PFSK-1 (cell line): ENCODE measurements around the gene FAM78B.

Source experiments
- FOXP2 ChIP-seq: optimal IDR thresholded peaks from 2 replicates; pipeline ENCODE3; 2011; ENCODE audit warnings: borderline replicate concordance, control low read depth, inconsistent platforms; ENCODE audit not compliant: insufficient read depth; ENCODE audit errors: extremely low read length, extremely low read depth
- POLR2AphosphoS5 ChIP-seq: IDR thresholded peaks from 2 replicates; pipeline ENCODE4 v1.6.1; 2012; ENCODE audit warnings: low read depth, mild to moderate bottlenecking, control low read depth, low read length, moderate library complexity
- REST ChIP-seq, 2 experiments: IDR thresholded peaks; 2 replicates each; pipeline versions ENCODE4 v1.6.1 to v1.8.0; 2011 to 2012; ENCODE audit warnings: low read depth in 2 of 2, low read length in 2 of 2, control low read depth in 1 of 2, inconsistent platforms in 1 of 2, mild to moderate bottlenecking in 1 of 2, moderate library complexity in 1 of 2; ENCODE audit not compliant: insufficient read depth in 1 of 2
- SIN3A ChIP-seq: IDR thresholded peaks from 2 replicates; pipeline ENCODE4 v1.6.1; 2012; ENCODE audit warnings: mild to moderate bottlenecking, low read length, moderate library complexity, borderline replicate concordance; ENCODE audit not compliant: insufficient read depth
- TAF1 ChIP-seq: IDR thresholded peaks from 2 replicates; pipeline ENCODE4 v1.6.1; 2012; ENCODE audit warnings: low read length, control low read depth, borderline replicate concordance; ENCODE audit not compliant: insufficient read depth

Gene FAM78B

DNA sequence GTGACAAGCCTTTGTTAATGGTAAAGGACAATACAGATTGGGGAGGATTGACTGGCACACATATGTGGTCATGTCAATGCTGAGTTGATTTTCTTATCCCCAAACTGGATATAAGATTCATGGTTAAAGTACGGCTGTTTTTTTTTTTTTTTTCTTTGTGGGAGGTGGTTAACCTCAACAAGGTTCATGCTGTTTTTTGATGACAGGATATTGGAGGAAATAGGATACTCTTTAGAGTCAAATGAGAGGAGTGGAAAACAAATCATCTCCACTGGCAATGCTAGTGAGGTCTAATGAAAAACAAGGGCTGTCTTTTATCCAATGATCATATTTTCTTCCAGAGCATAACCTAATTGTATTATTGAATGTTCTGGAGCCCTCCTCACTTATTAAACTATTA, 140.2 kb downstream of the FAM78B start:
- no peak for TF ChIP-seq SIN3A
- no peak for TF ChIP-seq POLR2AphosphoS5

DNA sequence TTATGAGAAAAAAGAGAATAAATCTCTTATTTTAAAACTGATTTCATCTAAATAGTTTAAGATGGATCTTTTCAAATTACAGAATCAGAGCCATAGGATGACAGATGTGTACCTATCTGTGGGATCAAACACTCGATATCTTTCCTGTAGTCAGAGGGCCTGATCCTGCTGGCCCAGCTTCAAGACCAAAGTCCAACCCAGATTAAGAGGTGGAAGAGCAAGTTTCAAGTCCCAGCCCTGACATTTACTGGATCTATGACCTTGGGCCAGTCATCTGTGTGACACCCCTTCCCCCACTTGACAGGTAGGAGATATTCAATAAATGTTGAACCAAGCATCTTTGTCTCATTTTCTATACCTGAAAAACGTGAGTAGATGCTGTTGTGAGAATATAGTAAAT, 140.7 kb downstream of the FAM78B start:
- no peak for TF ChIP-seq SIN3A
- no peak for TF ChIP-seq POLR2AphosphoS5
- no peak for TF ChIP-seq REST (IDR thresholded peaks at IDR 0.05; ENCODE audit: insufficient read depth in 1 of 2, low read depth in 2 of 2, low read length in 2 of 2)
- TF ChIP-seq TAF1, result no peak
- TF ChIP-seq FOXP2, result no peak

- TF ChIP-seq SIN3A (no peak), TAF1 (no peak)
Observed at GRCh38 chr1:166020210-166020609, 146.6 kb downstream of the FAM78B start.
